H9 (cell line): Measurements from ENCODE around the gene ADARB2. TPM values are rescaled to one million over a fixed set of nuclear protein-coding genes. Genes with fewer than 3 reads are reported as not detected.

Experiments
- DNase-seq: peaks from one replicate; pipeline ENCODE4 v3.0.0-alpha.2; 2017
- H2AFZ ChIP-seq: one replicate; pipeline ENCODE4 v1.6.1; 2013; ENCODE audit warnings: mild to moderate bottlenecking, low read length, control low read depth, moderate library complexity
- H2AK5ac ChIP-seq: 2 replicates; pipeline ENCODE4 v1.6.1; 2013; ENCODE audit warnings: low read length, control low read depth, mixed read lengths; ENCODE audit not compliant: insufficient read length
- H2BK120ac ChIP-seq: one replicate; pipeline ENCODE4 v1.6.1; 2013; ENCODE audit warnings: low read depth, mild to moderate bottlenecking, low read length, control low read depth, inconsistent platforms; ENCODE audit not compliant: poor library complexity, severe bottlenecking
- H2BK12ac ChIP-seq: 2 replicates; pipeline ENCODE4 v1.6.1; 2013; ENCODE audit warnings: low read length, control low read depth, mixed read lengths, low read depth; ENCODE audit not compliant: insufficient read length
- H2BK15ac ChIP-seq: 2 replicates; pipeline ENCODE4 v1.6.1; 2013; ENCODE audit warnings: low read depth, low read length, control low read depth
- H2BK20ac ChIP-seq: one replicate; pipeline ENCODE4 v1.6.1; 2013; ENCODE audit warnings: low read depth, mild to moderate bottlenecking, low read length, control low read depth, inconsistent platforms; ENCODE audit not compliant: poor library complexity, severe bottlenecking
- H2BK5ac ChIP-seq: 2 replicates; pipeline ENCODE4 v1.6.1; 2013; ENCODE audit warnings: low read length, control low read depth, mixed read lengths; ENCODE audit not compliant: insufficient read length
- H3K14ac ChIP-seq: 2 replicates; pipeline ENCODE4 v1.6.1; 2013; ENCODE audit warnings: low read length, control low read depth; ENCODE audit not compliant: insufficient read depth
- H3K18ac ChIP-seq: 2 replicates; pipeline ENCODE4 v1.6.1; 2013; ENCODE audit warnings: low read depth, mild to moderate bottlenecking, mixed read lengths, low read length, control low read depth; ENCODE audit not compliant: insufficient read length
- H3K23ac ChIP-seq: 2 replicates; pipeline ENCODE4 v1.6.1; 2013; ENCODE audit warnings: low read length, control low read depth, mixed read lengths, low read depth; ENCODE audit not compliant: insufficient read length
- H3K23me2 ChIP-seq: 2 replicates; pipeline ENCODE4 v1.6.1; 2013; ENCODE audit warnings: low read depth, mild to moderate bottlenecking, mixed read lengths, low read length, control low read depth; ENCODE audit not compliant: insufficient read length, poor library complexity, severe bottlenecking
- H3K27ac ChIP-seq: 2 replicates; pipeline ENCODE4 v1.5.1; 2013; ENCODE audit warnings: low read length, control low read depth, mixed read lengths, low read depth; ENCODE audit not compliant: insufficient read length
- H3K27me3 ChIP-seq: 2 replicates; pipeline ENCODE4 v1.6.1; 2013; ENCODE audit warnings: low read length, control low read depth, inconsistent platforms; ENCODE audit not compliant: insufficient read depth
- H3K4ac ChIP-seq: 2 replicates; pipeline ENCODE4 v1.6.1; 2013; ENCODE audit warnings: low read depth, mild to moderate bottlenecking, control low read depth, inconsistent platforms, low read length, moderate library complexity
- H3K4me1 ChIP-seq: 2 replicates; pipeline ENCODE4 v1.6.1; 2013; ENCODE audit warnings: low read length, control low read depth, inconsistent platforms; ENCODE audit not compliant: insufficient read depth
- H3K4me2 ChIP-seq: 2 replicates; pipeline ENCODE4 v1.6.1; 2013; ENCODE audit warnings: low read length, control low read depth, mixed read lengths; ENCODE audit not compliant: insufficient read length, insufficient read depth
- H3K56ac ChIP-seq: 2 replicates; pipeline ENCODE4 v1.6.1; 2013; ENCODE audit warnings: low read depth, mild to moderate bottlenecking, mixed read lengths, low read length, control low read depth; ENCODE audit not compliant: insufficient read length
- H3K79me1 ChIP-seq: 2 replicates; pipeline ENCODE4 v1.6.1; 2013; ENCODE audit warnings: low read depth, mild to moderate bottlenecking, moderate library complexity, low read length, control low read depth, inconsistent platforms; ENCODE audit not compliant: insufficient read depth, poor library complexity, severe bottlenecking
- H3K79me2 ChIP-seq: 2 replicates; pipeline ENCODE4 v1.6.1; 2013; ENCODE audit warnings: low read length, control low read depth, inconsistent platforms; ENCODE audit not compliant: insufficient read depth
- H3K9ac ChIP-seq: 2 replicates; pipeline ENCODE4 v1.6.1; 2013; ENCODE audit warnings: low read length, control low read depth, mixed read lengths; ENCODE audit not compliant: insufficient read length; ENCODE audit errors: extremely low read depth
- H3K9me3 ChIP-seq: one replicate; pipeline ENCODE4 v1.6.1; 2013; ENCODE audit warnings: low read depth, low read length, inconsistent platforms; ENCODE audit not compliant: control insufficient read depth
- H3T11ph ChIP-seq: one replicate; pipeline ENCODE4 v1.6.1; 2013; ENCODE audit warnings: mild to moderate bottlenecking, low read length, control low read depth, inconsistent platforms
- H4K20me1 ChIP-seq: one replicate; pipeline ENCODE4 v1.6.1; 2013; ENCODE audit not compliant: control insufficient read depth, insufficient read length, insufficient read depth
- H4K5ac ChIP-seq: 2 replicates; pipeline ENCODE4 v1.6.1; 2013; ENCODE audit warnings: low read depth, mild to moderate bottlenecking, mixed read lengths, low read length, control low read depth; ENCODE audit not compliant: insufficient read length
- H4K8ac ChIP-seq: replicated peaks from 2 replicates; pipeline ENCODE4 v1.6.1; 2013; ENCODE audit warnings: low read length, control low read depth, mixed read lengths, low read depth; ENCODE audit not compliant: insufficient read length
- H4K91ac ChIP-seq: 2 replicates; pipeline ENCODE4 v1.6.1; 2013; ENCODE audit warnings: low read depth, mild to moderate bottlenecking, moderate library complexity, mixed read lengths, low read length, control low read depth; ENCODE audit not compliant: insufficient read length
- H3K27ac Mint-ChIP-seq, 3 experiments: 2 replicates in 2 of 3; 3 replicates in 1 of 3; pipeline ENCODE4 v1.8.0; 2020 to 2021; ENCODE audit warnings: mixed read lengths in 3 of 3, mild to moderate bottlenecking in 1 of 3, moderate library complexity in 1 of 3
- H3K27me3 Mint-ChIP-seq: 2 replicates; pipeline ENCODE4 v1.8.0; 2021; ENCODE audit warnings: low read depth, mild to moderate bottlenecking, moderate library complexity, mixed read lengths
- H3K36me3 Mint-ChIP-seq, 3 experiments: 2 replicates in 2 of 3; 3 replicates in 1 of 3; pipeline ENCODE4 v1.8.0; 2020 to 2021; ENCODE audit warnings: low read depth in 3 of 3, mixed read lengths in 3 of 3; ENCODE audit not compliant: insufficient read depth in 1 of 3
- H3K4me1 Mint-ChIP-seq, 2 experiments: 2 replicates each; pipeline ENCODE4 v1.8.0; 2020; ENCODE audit warnings: mixed read lengths in 2 of 2
- H3K4me3 Mint-ChIP-seq, 2 experiments: 2 replicates in 1 of 2; 3 replicates in 1 of 2; pipeline ENCODE4 v1.8.0; 2020 to 2021; ENCODE audit warnings: mild to moderate bottlenecking in 2 of 2, mixed read lengths in 2 of 2, moderate library complexity in 1 of 2
- H3K9me3 Mint-ChIP-seq, 2 experiments: 2 replicates in 1 of 2; 3 replicates in 1 of 2; pipeline ENCODE4 v1.8.0; 2020; ENCODE audit warnings: mild to moderate bottlenecking in 2 of 2, mixed read lengths in 2 of 2, moderate library complexity in 1 of 2
- WGBS: extraction: QIAGEN DNeasy Blood & Tissue Kit; methylation state at CpG from one replicate; pipeline ENCODE4 v1.1.7; 2013; ENCODE audit warnings: missing lambda C conversion rate, low lambda C conversion rate, mixed read lengths; ENCODE audit not compliant: insufficient read length; ENCODE audit errors: extremely low coverage; 5-methylcytosine and 5-hydroxymethylcytosine counted together
- total RNA-seq: library from RNA; stranded (reverse); gene quantifications from 2 replicates; pipeline ENCODE4 v1.2.1, GENCODE V29; 2021
- TF ChIP-seq, protein P1 (sequence below): fragments of 200-600 bp; sonication (generic); conservative IDR thresholded peaks from 3 replicates; pipeline ENCODE4 v1.8.0; 2021; ENCODE audit warnings: antibody characterized with exemption, mild to moderate bottlenecking

The ADARB2 gene
- total RNA-seq, 1 experiment from 2014 or later = 0.87 TPM

DNA sequence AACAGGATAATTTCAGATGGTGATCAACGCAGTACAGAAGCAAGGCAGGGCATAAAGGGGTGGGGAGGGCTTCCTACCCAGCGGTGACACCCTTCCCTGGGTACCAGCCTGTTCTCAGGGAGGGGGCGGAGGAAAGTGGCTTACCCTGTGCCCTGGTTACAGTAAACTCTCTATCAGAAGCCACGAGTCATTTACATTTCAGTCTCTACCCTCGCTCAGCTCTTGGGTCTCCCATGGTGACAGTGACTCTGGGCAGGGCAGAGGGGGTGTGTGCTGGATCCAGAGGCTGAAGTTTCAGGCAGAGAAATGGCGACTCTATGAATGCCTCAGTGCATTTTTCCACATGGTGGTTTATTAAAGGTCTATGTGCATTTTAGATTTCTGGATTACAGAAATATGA, 107.0 kb downstream of the ADARB2 start:
- peaks cover 2% of the 10 kb centered on the region; the same call in 1 of the 2 replicates for H3K4me1 ChIP-seq
- H3K27ac ChIP-seq = no peak overlapping the region
- H4K8ac ChIP-seq = no peak overlapping the region
- H2BK15ac ChIP-seq = no peak overlapping the region
- H3K4me1 Mint-ChIP-seq = peaks cover 13 to 17% of the 10 kb centered on the region in 2 experiments
- TF ChIP-seq, protein P1, sequence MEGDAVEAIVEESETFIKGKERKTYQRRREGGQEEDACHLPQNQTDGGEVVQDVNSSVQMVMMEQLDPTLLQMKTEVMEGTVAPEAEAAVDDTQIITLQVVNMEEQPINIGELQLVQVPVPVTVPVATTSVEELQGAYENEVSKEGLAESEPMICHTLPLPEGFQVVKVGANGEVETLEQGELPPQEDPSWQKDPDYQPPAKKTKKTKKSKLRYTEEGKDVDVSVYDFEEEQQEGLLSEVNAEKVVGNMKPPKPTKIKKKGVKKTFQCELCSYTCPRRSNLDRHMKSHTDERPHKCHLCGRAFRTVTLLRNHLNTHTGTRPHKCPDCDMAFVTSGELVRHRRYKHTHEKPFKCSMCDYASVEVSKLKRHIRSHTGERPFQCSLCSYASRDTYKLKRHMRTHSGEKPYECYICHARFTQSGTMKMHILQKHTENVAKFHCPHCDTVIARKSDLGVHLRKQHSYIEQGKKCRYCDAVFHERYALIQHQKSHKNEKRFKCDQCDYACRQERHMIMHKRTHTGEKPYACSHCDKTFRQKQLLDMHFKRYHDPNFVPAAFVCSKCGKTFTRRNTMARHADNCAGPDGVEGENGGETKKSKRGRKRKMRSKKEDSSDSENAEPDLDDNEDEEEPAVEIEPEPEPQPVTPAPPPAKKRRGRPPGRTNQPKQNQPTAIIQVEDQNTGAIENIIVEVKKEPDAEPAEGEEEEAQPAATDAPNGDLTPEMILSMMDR = no peak
- H3K9me3 Mint-ChIP-seq = no peaks in the 10 kb centered on the region
- H4K91ac ChIP-seq = no peak overlapping the region
- no peak overlapping the region for H2AK5ac ChIP-seq
- no peak overlapping the region; the same call in 1 of the 2 replicates for H3K14ac ChIP-seq
- H3K23ac ChIP-seq = no peak overlapping the region
- no peaks in the 10 kb centered on the region for H3K9me3 ChIP-seq
- no peak overlapping the region for H3T11ph ChIP-seq
- H3K27ac Mint-ChIP-seq = no peak overlapping the region; a peak in 1 of 7 replicates
- no CpG with 5 or more reads among the region's 6 CpGs for WGBS
- no peak overlapping the region for H3K4me3 Mint-ChIP-seq
- no peaks in the 10 kb centered on the region; the same call in 1 of the 2 replicates for H3K27me3 Mint-ChIP-seq
- peaks cover 6% of the 10 kb centered on the region for H4K20me1 ChIP-seq
- H3K23me2 ChIP-seq = no peaks in the 10 kb centered on the region
- no peak overlapping the region for H2BK120ac ChIP-seq
- H3K18ac ChIP-seq = no peak overlapping the region
- no peaks in the 10 kb centered on the region for H3K79me2 ChIP-seq
- peaks cover 0 to 2% (median 0%) of the 10 kb centered on the region in 3 experiments; a peak in 2 of 7 replicates for H3K36me3 Mint-ChIP-seq
- no peak overlapping the region for H3K56ac ChIP-seq
- H3K27me3 ChIP-seq = no peaks in the 10 kb centered on the region
- no peak overlapping the region for H3K9ac ChIP-seq
- DNase-seq = no peak
- no peak overlapping the region for H2BK5ac ChIP-seq
- no peak overlapping the region for H2BK20ac ChIP-seq
- no peaks in the 10 kb centered on the region for H3K79me1 ChIP-seq
- H4K5ac ChIP-seq = no peak overlapping the region
- no peak overlapping the region for H2BK12ac ChIP-seq
- H3K4me2 ChIP-seq = no peak overlapping the region
- no peak overlapping the region for H2AFZ ChIP-seq
- no peak overlapping the region for H3K4ac ChIP-seq
